Measurements from ENCODE around the gene ARHGDIG.

DNA sequence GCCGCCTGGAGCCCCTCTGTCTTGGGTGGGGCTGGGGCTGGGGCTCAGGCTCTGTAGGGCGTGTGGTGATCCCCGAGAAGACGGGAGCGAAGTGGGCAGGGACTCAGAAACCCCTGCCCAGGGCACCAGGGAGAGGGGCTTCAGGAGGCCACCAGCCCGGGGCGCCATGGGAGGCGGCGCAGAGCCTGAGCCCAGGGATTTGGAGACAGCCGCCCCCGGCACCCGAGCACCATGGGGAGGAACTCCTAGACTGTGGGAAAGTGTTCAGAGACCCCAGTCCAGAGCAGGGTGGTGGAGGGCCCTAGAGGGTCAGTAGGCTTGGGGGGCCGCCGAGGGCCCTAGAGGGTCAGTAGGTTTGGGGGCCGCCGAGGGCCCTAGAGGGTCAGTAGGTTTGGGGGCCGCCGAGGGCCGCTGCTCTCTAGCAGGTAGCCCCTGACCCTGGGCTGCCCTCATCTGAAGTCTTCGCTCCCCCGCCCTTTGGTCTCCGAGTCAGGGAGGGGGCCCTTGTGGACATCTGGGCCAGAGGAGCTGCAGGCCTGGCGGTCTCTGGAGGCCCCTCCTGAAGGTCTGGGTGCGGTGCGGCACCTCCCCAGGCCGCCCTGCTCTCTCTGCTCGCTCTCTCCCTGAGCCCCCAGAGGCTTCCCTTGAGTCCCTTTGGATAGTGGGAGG is 734 bp downstream of the ARHGDIG start:
- TF ChIP-seq, protein P1, sequence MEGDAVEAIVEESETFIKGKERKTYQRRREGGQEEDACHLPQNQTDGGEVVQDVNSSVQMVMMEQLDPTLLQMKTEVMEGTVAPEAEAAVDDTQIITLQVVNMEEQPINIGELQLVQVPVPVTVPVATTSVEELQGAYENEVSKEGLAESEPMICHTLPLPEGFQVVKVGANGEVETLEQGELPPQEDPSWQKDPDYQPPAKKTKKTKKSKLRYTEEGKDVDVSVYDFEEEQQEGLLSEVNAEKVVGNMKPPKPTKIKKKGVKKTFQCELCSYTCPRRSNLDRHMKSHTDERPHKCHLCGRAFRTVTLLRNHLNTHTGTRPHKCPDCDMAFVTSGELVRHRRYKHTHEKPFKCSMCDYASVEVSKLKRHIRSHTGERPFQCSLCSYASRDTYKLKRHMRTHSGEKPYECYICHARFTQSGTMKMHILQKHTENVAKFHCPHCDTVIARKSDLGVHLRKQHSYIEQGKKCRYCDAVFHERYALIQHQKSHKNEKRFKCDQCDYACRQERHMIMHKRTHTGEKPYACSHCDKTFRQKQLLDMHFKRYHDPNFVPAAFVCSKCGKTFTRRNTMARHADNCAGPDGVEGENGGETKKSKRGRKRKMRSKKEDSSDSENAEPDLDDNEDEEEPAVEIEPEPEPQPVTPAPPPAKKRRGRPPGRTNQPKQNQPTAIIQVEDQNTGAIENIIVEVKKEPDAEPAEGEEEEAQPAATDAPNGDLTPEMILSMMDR (IDR thresholded peaks at IDR 0.05) = no peak
- TF ChIP-seq POLR2A (IDR thresholded peaks at IDR 0.05) = no peak

All from uterus (tissue), 2 donors.